ENCODE measurements around the gene CTSW. TPM values are rescaled to one million over a fixed set of nuclear protein-coding genes. Genes with fewer than 3 reads are reported as not detected.
A peak's percentile ranks its signal among the peaks of the same experiment; 100 is the strongest.

Gene CTSW
- total RNA-seq, 1 experiment from 2014 or later = not detected

DNA sequence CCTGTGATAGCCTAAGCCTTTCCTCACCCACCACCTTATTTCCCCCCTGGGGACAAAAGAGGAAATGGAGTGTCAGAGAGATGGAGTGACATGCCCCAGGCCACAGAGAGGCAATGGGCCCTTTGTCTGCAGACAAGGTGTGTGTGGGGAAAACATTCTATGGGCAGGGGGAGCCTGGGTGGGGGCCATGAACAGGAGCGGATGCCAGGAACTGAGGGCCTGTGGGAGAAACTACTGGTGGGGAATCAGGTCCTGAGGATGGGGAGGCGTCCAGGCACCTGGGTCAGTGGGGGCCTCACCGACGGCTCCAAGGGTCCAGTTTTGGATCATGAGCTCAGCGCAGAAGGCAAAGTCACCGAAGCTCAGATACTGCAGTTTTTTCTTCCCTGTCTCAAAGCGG lies 5.6 kb downstream of the CTSW start:
- Mint-ChIP-seq H3K27me3 (ENCODE audit: insufficient read depth, unreplicated experiment) (no peaks in the 10 kb centered on the region), H3K9me3 (ENCODE audit: unreplicated experiment) (no peaks in the 10 kb centered on the region), H3K4me3 (ENCODE audit: unreplicated experiment) (no peak overlapping the region), H3K36me3 (ENCODE audit: insufficient read depth, unreplicated experiment) (peaks cover 36% of the 10 kb centered on the region), H3K4me1 (ENCODE audit: insufficient read depth, unreplicated experiment) (peaks cover 17% of the 10 kb centered on the region), H3K27ac (ENCODE audit: low read depth, unreplicated experiment) (no peak overlapping the region)
- DNase-seq (ENCODE audit: unreplicated experiment) = no peak
- BruUV-seq (replicated peaks) = no TSS peak
- ChIA-PET CTCF (interaction anchor here (0.5 to 9.0 kb wide), 41 partner anchors 7 to 1017 kb away, joined by 3 to 203 read pairs (median 4); partner anchors contain the start of genes KAT5, MUS81 and SART1), POLR2A (interaction anchor here (1.0 to 9.9 kb wide), 6 partner anchors 11 to 103 kb away, joined by 3 to 181 read pairs (median 6); partner anchors contain the start of genes C11orf68, CFL1 and MUS81)
- TF ChIP-seq, protein P1, sequence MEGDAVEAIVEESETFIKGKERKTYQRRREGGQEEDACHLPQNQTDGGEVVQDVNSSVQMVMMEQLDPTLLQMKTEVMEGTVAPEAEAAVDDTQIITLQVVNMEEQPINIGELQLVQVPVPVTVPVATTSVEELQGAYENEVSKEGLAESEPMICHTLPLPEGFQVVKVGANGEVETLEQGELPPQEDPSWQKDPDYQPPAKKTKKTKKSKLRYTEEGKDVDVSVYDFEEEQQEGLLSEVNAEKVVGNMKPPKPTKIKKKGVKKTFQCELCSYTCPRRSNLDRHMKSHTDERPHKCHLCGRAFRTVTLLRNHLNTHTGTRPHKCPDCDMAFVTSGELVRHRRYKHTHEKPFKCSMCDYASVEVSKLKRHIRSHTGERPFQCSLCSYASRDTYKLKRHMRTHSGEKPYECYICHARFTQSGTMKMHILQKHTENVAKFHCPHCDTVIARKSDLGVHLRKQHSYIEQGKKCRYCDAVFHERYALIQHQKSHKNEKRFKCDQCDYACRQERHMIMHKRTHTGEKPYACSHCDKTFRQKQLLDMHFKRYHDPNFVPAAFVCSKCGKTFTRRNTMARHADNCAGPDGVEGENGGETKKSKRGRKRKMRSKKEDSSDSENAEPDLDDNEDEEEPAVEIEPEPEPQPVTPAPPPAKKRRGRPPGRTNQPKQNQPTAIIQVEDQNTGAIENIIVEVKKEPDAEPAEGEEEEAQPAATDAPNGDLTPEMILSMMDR (IDR thresholded peaks at IDR 0.05; ENCODE audit: unreplicated experiment) = no peak
- intact Hi-C loops (cut with micrococcal nuclease) = no loop called here

- Mint-ChIP-seq H3K27me3 (ENCODE audit: insufficient read depth, unreplicated experiment) (no peaks in the 10 kb centered on the region), H3K36me3 (ENCODE audit: insufficient read depth, unreplicated experiment) (peaks cover 43% of the 10 kb centered on the region), H3K4me1 (ENCODE audit: insufficient read depth, unreplicated experiment) (peaks cover 18% of the 10 kb centered on the region), H3K9me3 (ENCODE audit: unreplicated experiment) (no peaks in the 10 kb centered on the region), H3K4me3 (ENCODE audit: unreplicated experiment) (no peak overlapping the region), H3K27ac (ENCODE audit: low read depth, unreplicated experiment) (no peak overlapping the region)
- intact Hi-C loops (cut with micrococcal nuclease) = no loop called here
- ChIA-PET CTCF (interaction anchor here (0.6 to 9.0 kb wide), 27 partner anchors 11 to 457 kb away, joined by 3 to 203 read pairs (median 7); partner anchors contain the start of genes KAT5 and MUS81), POLR2A (interaction anchor here (0.9 to 9.9 kb wide), 7 partner anchors 13 to 173 kb away, joined by 3 to 222 read pairs (median 5); partner anchors contain the start of genes C11orf68, CFL1, FOSL1 and MUS81)
- BruUV-seq (replicated peaks) = TSS peak; percentile 1
- DNase-seq (ENCODE audit: unreplicated experiment) = no peak
- TF ChIP-seq, protein P1 (IDR thresholded peaks at IDR 0.05; ENCODE audit: unreplicated experiment) = no peak
Observed at GRCh38 chr11:65885808-65886536, 6.3 kb downstream of the CTSW start.

- TF ChIP-seq, protein P1 (IDR thresholded peaks at IDR 0.05; ENCODE audit: unreplicated experiment) = no peak
- BruUV-seq (replicated peaks) = no TSS peak
- Mint-ChIP-seq H3K27me3 (ENCODE audit: insufficient read depth, unreplicated experiment) (no peaks in the 10 kb centered on the region), H3K4me3 (ENCODE audit: unreplicated experiment) (peak overlapping the region; percentile 90), H3K36me3 (ENCODE audit: insufficient read depth, unreplicated experiment) (peaks cover 54% of the 10 kb centered on the region), H3K9me3 (ENCODE audit: unreplicated experiment) (no peaks in the 10 kb centered on the region), H3K4me1 (ENCODE audit: insufficient read depth, unreplicated experiment) (peaks cover 19% of the 10 kb centered on the region), H3K27ac (ENCODE audit: low read depth, unreplicated experiment) (peak overlapping the region; percentile 90)
- ChIA-PET POLR2A (interaction anchor here (0.6 to 9.9 kb wide), 16 partner anchors 9 to 175 kb away, joined by 3 to 222 read pairs (median 7); partner anchors contain the start of genes C11orf68, CFL1, EFEMP2 and FOSL1), CTCF (interaction anchor here (0.6 to 9.0 kb wide), 23 partner anchors 8 to 637 kb away, joined by 3 to 203 read pairs (median 6); partner anchors contain the start of genes CATSPER1, CTSW, KAT5 and MUS81)
- DNase-seq (ENCODE audit: unreplicated experiment) = no peak
- intact Hi-C loops (cut with micrococcal nuclease) = no loop called here
Observed at GRCh38 chr11:65886826-65887722, 7.4 kb downstream of the CTSW start.

All from MCF 10A (cell line).